ENCODE data around the gene FOXK1. TPM values are rescaled to one million over a fixed set of nuclear protein-coding genes. Genes with fewer than 3 reads are reported as not detected.

FOXK1 gene
- total RNA-seq, 2 donors from 2014 or later = 34.3 to 62.4 TPM

DNA sequence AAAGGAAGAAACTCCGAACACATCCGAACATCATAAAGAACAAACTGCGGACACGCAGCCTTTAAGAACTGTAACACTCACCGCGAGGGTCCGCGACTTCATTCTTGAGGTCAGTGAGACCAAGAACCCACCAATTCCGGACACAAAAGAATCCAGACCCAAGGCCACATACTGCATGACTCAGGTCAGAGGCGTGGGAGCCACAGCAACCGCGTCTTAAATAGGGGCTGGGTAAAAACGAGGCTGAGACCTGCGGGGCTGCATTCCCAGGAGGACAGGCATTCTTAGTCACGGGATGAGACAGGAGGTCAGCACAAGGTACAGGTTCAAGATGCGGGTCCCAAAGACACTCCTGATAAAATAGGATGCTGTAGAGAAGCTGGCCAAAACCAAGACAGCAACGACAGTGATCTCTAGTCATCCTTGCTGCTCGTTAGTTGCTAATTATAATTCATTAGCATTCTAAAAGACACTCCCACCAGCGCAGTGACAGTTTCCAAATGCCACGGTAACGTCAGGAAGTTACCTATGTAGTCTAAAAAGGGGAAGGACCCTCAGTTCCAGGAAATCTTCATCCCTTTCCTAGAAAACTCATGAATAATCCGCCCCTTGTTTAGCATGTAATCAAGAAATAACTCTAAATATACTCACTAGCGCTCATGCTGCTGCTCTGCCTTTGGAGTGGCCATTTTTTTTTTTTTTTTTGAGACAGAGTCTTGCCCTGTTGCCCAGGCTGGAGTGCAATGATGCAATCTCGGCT lies 112.7 kb downstream of the FOXK1 start:
- no peak overlapping the region for H3K27ac ChIP-seq
- DNase-seq (ENCODE audit: low spot score) = no peak
- TF ChIP-seq, protein P1, sequence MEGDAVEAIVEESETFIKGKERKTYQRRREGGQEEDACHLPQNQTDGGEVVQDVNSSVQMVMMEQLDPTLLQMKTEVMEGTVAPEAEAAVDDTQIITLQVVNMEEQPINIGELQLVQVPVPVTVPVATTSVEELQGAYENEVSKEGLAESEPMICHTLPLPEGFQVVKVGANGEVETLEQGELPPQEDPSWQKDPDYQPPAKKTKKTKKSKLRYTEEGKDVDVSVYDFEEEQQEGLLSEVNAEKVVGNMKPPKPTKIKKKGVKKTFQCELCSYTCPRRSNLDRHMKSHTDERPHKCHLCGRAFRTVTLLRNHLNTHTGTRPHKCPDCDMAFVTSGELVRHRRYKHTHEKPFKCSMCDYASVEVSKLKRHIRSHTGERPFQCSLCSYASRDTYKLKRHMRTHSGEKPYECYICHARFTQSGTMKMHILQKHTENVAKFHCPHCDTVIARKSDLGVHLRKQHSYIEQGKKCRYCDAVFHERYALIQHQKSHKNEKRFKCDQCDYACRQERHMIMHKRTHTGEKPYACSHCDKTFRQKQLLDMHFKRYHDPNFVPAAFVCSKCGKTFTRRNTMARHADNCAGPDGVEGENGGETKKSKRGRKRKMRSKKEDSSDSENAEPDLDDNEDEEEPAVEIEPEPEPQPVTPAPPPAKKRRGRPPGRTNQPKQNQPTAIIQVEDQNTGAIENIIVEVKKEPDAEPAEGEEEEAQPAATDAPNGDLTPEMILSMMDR (IDR thresholded peaks at IDR 0.05) = no peak
- H3K36me3 ChIP-seq = peaks cover 19% of the 10 kb centered on the region
- H3K4me3 ChIP-seq = no peak overlapping the region
- no peaks in the 10 kb centered on the region for H3K4me1 ChIP-seq (ENCODE audit: control insufficient read depth in 1 of 2, low read depth in 2 of 2)
- no peak for ATAC-seq (ENCODE audit: insufficient number of reproducible peaks, low FRiP score, low read depth)
- H3K27me3 ChIP-seq (replicated peaks; ENCODE audit: insufficient read depth) = no peaks in the 10 kb centered on the region
- H3K9me3 ChIP-seq = no peaks in the 10 kb centered on the region

DNA sequence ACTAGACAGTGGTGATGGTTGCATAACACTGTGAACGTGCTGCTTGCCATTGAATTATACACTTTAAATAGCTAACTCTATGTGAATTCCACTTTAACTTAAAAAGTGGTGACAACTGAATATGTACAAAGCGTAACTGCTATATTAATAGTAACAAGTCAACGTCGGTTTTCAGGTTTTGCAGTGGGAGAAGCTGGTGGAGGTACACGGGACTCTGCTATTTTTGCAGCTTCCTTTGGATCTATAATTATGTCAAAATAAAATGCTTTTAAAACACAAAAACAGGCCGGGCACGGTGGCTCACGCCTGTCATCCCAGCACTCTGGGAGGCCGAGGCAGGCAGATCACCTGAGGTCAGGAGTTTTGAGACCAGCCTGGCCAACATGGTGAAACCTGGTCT lies 114.4 kb downstream of the FOXK1 start:
- TF ChIP-seq, protein P1 (IDR thresholded peaks at IDR 0.05) = no peak
- Histone ChIP-seq H3K4me3 (no peak overlapping the region), H3K4me1 (ENCODE audit: control insufficient read depth in 1 of 2, low read depth in 2 of 2) (no peaks in the 10 kb centered on the region), H3K27ac (no peak overlapping the region), H3K36me3 (peaks cover 4% of the 10 kb centered on the region), H3K9me3 (no peaks in the 10 kb centered on the region), H3K27me3 (replicated peaks; ENCODE audit: insufficient read depth) (no peaks in the 10 kb centered on the region)
- no peak for DNase-seq (ENCODE audit: low spot score)
- no peak for ATAC-seq (ENCODE audit: insufficient number of reproducible peaks, low FRiP score, low read depth)

- Histone ChIP-seq H3K27ac (no peak overlapping the region), H3K4me1 (ENCODE audit: control insufficient read depth in 1 of 2, low read depth in 2 of 2) (no peaks in the 10 kb centered on the region), H3K36me3 (no peaks in the 10 kb centered on the region), H3K27me3 (replicated peaks; ENCODE audit: insufficient read depth) (no peaks in the 10 kb centered on the region), H3K4me3 (no peak overlapping the region), H3K9me3 (no peaks in the 10 kb centered on the region)
- DNase-seq (ENCODE audit: low spot score) (no peak), ATAC-seq (ENCODE audit: insufficient number of reproducible peaks, low FRiP score, low read depth) (no peak)
- TF ChIP-seq, protein P1 (IDR thresholded peaks at IDR 0.05) = peak; percentile 88
Observed at GRCh38 chr7:4797858-4798705, 116.0 kb downstream of the FOXK1 start.

GRCh38 chr7:4798706-4799235 lies 116.7 kb downstream of the FOXK1 start:
- no peak for DNase-seq (ENCODE audit: low spot score)
- TF ChIP-seq, protein P1 (IDR thresholded peaks at IDR 0.05) = no peak
- H3K4me3 ChIP-seq = no peak overlapping the region
- no peak for ATAC-seq (ENCODE audit: insufficient number of reproducible peaks, low FRiP score, low read depth)
- no peaks in the 10 kb centered on the region for H3K36me3 ChIP-seq
- no peaks in the 10 kb centered on the region for H3K27me3 ChIP-seq (replicated peaks; ENCODE audit: insufficient read depth)
- H3K4me1 ChIP-seq (ENCODE audit: control insufficient read depth in 1 of 2, low read depth in 2 of 2) = no peaks in the 10 kb centered on the region
- no peaks in the 10 kb centered on the region for H3K9me3 ChIP-seq
- H3K27ac ChIP-seq = no peak overlapping the region
